ENCODE results near the gene JAKMIP3. TPM values are rescaled to one million over a fixed set of nuclear protein-coding genes. Genes with fewer than 3 reads are reported as not detected.

Gene JAKMIP3
- total and polyA plus RNA-seq, 10 of the 15 experiments (the other 5 are each of a cell fraction or from before 2014, with no cell fraction given), result 0.01 TPM; not detected in 7

DNA sequence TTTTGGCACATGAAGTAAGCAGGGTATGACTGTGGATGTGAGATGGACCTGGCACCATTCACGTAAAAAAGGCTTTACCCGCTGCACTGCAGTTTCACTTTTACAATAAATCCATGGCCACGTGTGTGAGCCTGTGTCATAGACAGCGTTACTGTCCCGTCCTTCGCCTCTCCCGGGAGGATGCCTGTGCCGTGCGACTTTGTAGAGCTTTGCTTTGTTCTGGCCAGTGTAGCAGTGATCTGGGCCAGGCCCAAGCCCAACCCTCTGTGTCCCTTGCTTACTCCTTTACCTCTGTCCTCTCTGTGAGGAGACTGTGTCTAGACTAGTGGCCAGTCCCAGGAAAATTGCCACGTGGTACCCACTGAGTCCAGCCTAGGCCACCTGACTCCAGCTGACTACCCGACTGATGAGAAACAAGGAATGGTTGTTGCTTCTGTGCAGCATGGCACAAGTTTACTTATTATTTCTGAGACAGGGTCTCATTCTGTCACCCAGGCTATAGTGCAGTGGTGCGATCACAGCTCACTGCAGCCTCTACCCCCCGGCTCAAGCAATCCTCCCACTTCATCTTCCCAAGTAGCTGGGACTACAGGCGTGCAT is 48.1 kb downstream of the JAKMIP3 start:
- H4K20me1 ChIP-seq (ENCODE audit: control insufficient read depth, insufficient read depth), result no peaks in the 10 kb centered on the region
- TF ChIP-seq CREM (IDR thresholded peaks at IDR 0.05; ENCODE audit: low read depth) (no peak), SMARCA5 (IDR thresholded peaks at IDR 0.05) (no peak)
- TF ChIP-seq, protein P1, sequence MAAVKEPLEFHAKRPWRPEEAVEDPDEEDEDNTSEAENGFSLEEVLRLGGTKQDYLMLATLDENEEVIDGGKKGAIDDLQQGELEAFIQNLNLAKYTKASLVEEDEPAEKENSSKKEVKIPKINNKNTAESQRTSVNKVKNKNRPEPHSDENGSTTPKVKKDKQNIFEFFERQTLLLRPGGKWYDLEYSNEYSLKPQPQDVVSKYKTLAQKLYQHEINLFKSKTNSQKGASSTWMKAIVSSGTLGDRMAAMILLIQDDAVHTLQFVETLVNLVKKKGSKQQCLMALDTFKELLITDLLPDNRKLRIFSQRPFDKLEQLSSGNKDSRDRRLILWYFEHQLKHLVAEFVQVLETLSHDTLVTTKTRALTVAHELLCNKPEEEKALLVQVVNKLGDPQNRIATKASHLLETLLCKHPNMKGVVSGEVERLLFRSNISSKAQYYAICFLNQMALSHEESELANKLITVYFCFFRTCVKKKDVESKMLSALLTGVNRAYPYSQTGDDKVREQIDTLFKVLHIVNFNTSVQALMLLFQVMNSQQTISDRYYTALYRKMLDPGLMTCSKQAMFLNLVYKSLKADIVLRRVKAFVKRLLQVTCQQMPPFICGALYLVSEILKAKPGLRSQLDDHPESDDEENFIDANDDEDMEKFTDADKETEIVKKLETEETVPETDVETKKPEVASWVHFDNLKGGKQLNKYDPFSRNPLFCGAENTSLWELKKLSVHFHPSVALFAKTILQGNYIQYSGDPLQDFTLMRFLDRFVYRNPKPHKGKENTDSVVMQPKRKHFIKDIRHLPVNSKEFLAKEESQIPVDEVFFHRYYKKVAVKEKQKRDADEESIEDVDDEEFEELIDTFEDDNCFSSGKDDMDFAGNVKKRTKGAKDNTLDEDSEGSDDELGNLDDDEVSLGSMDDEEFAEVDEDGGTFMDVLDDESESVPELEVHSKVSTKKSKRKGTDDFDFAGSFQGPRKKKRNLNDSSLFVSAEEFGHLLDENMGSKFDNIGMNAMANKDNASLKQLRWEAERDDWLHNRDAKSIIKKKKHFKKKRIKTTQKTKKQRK (IDR thresholded peaks at IDR 0.05; ENCODE audit: low read depth, low read length), result no peak
- TF ChIP-seq, protein P2, sequence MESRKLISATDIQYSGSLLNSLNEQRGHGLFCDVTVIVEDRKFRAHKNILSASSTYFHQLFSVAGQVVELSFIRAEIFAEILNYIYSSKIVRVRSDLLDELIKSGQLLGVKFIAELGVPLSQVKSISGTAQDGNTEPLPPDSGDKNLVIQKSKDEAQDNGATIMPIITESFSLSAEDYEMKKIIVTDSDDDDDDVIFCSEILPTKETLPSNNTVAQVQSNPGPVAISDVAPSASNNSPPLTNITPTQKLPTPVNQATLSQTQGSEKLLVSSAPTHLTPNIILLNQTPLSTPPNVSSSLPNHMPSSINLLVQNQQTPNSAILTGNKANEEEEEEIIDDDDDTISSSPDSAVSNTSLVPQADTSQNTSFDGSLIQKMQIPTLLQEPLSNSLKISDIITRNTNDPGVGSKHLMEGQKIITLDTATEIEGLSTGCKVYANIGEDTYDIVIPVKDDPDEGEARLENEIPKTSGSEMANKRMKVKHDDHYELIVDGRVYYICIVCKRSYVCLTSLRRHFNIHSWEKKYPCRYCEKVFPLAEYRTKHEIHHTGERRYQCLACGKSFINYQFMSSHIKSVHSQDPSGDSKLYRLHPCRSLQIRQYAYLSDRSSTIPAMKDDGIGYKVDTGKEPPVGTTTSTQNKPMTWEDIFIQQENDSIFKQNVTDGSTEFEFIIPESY (IDR thresholded peaks at IDR 0.05), result no peak
- H3K4me2 ChIP-seq (ENCODE audit: control insufficient read depth, insufficient read depth), result no peak overlapping the region
- H3K4me1 ChIP-seq (ENCODE audit: control insufficient read depth, insufficient read depth, low read length), result no peaks in the 10 kb centered on the region
- no TSS peak for BruUV-seq (replicated peaks)
- no peaks in the 10 kb centered on the region for H3K9me3 ChIP-seq (replicated peaks; ENCODE audit: control insufficient read depth, insufficient read depth, low read length)
- H3K36me3 ChIP-seq (ENCODE audit: control insufficient read depth in 2 of 2, insufficient read depth in 2 of 2, low read length in 1 of 2), result no peaks in the 10 kb centered on the region
- H3K4me3 ChIP-seq, result no peak overlapping the region
- DNase-seq (ENCODE audit: low read depth, low spot score) (no peak), ATAC-seq (no peak), FAIRE-seq (no peak)
- 62% methylated on average over 14 of the region's 14 CpGs for WGBS (ENCODE audit: insufficient coverage, insufficient replicate concordance, low lambda C conversion rate, missing lambda C conversion rate)
- no peak overlapping the region for H3K27ac ChIP-seq (ENCODE audit: control insufficient read depth, insufficient read depth)
- ChIA-PET SMC1A (ENCODE audit: uncharacterized antibody, unreplicated experiment) (no interaction called here), RAD21 (ENCODE audit: unreplicated experiment) (no interaction called here), POLR2A (no interaction called here), CTCF (no interaction called here)
- intact Hi-C loops (cut with micrococcal nuclease; ENCODE audit: unreplicated experiment), result no loop called here
- in situ Hi-C loops (cut with MboI), result no loop called here
- no peak overlapping the region for H3K9ac ChIP-seq (ENCODE audit: control insufficient read depth, insufficient read depth, low read length)
- H3K79me2 ChIP-seq (ENCODE audit: control insufficient read depth, insufficient read depth, low read length), result no peaks in the 10 kb centered on the region
- H3K27me3 ChIP-seq (replicated peaks in 1 of 2; ENCODE audit: control insufficient read depth in 2 of 2, insufficient read depth in 2 of 2, low read length in 1 of 2), result no peaks in the 10 kb centered on the region
- H2AFZ ChIP-seq (ENCODE audit: control insufficient read depth, low read depth, low read length), result no peak overlapping the region

All from GM12878 (cell line).